Bone marrow (tissue), 2 donors: ENCODE results near the gene TFAP2C.
"Not testable (repeated sequence)": the region's sequence is repeated elsewhere in the genome, so short reads cannot be mapped to it uniquely, and the experiment has no call there.

Source experiments
- DNase-seq, 2 donors: peaks; one replicate each; lab custom pipeline; 2025; lab: John Stamatoyannopoulos, UW

Gene TFAP2C

DNA sequence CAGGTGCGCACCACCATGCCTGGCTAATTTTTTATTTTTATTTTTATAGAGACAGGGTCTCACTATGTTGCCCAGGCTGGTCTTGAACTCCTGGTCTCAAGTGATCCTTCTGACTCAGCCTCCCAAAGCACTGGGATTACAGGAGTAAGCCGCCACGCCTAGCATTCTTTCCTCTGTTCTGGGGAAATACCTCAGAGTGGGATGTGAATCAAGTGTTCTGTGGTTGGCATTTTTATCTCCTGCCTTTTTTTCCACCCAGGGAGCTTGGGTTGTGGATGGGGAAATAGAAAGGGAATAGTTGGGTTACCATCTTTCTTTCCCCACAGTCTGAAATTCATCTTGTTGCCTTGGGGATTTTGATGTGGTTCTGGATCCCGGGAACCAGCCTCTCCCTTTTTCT is 24.1 kb downstream of the TFAP2C start:
- DNase-seq = no peak

DNA sequence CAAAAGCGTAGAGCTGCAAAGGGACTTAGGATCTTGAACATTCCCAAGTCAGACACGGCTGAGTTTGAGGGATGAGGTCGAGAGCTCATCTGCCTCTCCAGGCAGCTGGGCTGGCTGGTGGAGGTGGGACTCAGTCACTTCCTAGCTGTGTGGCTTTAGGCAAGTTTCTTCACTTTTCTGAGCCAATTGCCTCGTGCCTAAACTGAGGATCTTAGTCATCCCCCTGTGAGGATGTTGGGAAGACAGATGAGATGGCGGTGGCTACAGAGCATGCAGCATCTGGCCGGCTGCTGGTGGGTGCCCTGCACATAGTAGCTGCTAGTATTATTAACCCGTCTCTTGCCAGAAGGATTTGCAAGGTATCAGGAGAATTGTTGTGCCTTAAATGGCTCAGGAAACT is 27.5 kb downstream of the TFAP2C start:
- DNase-seq = no peak

DNA sequence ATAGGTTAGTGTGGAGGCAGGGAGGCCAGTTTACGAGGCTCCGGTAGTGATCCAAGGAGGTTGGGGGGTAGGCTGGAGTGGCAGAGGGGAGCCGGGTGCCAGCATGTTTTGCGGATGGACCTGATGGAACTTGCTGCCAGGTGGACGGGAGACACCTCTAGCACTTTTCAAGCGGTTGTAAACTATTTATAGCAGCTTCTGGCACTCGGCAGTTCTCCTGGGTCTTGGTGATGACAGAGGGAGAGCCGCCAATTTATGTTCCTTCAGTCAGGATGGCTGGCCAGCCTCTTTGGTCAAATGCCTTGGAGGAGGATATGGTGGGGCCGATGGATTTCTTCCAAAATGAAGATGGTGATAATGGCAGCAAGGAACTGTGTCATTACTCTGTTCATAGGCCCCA is 28.8 kb downstream of the TFAP2C start:
- no peak for DNase-seq

DNA sequence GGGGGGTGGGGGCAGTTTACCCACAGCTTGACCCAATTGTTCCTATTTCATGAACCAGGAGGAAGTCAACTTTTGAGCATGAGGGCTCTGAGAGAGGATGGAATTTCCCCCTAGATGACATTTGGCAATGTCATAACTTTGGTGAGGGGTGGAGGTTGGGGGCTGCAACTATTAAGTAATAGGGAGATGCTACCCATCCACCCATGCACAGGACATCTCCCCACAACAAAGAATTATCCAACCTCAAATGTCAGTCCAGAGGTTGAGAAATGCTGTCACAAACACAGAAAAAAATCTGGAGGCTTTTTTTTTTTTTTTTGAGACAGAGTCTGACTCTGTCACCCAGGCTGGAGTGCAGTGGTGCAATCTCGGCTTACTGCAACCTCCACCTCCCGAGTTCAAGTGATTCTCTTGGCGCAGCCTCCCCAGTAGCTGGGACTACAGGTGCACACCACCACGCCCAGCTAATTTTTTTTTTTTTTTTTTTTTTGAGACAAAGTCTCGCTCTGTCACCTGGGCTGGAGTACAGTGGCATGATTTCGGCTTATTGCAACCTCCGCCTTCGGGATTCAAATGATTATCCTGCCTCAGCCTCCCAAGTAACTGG is 29.3 kb downstream of the TFAP2C start:
- DNase-seq = not testable (repeated sequence)

DNA sequence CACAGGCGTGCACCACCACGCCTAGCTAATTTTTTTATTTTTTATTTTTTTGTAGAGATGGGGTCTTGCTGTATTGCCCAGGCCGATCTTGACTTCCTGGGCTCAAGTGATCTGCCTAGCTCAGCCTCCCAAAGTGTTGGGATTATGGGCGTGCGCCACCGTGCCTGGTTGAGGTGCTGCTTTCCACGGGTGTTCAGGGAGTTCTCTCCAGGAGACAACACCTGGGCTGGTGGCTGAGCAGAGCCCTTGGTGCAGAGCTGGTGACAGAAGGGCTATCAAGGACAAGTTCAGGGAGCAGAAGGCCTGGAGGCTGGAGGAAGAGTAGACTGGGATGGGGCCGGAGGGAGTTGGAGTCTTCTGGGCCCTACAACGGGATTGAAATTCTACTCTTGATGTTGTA is 34.6 kb downstream of the TFAP2C start:
- DNase-seq = no peak

DNA sequence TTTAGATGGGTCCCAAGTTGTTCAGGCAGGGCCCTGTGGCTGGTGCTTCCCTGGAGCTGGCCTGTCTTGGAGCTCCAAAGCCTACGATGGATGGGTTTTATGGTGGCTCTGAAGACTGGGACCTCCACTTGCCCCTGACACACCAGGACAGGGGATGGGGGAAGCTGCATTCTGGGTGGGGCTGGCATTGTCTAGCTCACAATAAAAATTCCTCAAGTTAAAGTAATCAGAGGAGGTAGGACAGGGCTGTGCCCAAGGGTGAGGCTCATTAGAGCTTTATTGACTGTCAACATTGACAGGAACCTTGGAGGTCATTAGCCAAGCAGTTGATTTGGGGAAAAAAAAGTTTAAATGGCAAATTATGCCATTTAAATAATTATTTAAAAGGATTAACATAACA is 35.7 kb downstream of the TFAP2C start:
- DNase-seq = no peak

DNA sequence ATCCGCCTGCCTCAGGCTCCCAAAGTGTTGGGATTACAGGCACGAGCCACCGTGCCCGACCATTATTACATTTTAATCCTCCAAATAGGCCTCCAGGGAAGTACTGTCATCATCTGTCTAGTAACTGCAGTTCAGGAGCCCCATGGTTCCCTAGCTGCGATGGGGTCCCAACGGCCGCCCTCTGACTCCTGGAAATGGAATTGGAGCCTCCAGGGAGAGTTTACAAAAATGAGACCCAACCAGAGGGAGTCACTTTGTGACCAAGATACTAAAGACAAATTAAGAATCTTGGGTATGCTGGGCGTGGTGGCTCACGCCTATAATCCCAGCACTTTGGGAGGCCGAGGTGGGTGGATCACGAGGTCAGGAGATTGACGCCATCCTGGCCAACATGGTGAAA is 36.7 kb downstream of the TFAP2C start:
- no peak for DNase-seq

DNA sequence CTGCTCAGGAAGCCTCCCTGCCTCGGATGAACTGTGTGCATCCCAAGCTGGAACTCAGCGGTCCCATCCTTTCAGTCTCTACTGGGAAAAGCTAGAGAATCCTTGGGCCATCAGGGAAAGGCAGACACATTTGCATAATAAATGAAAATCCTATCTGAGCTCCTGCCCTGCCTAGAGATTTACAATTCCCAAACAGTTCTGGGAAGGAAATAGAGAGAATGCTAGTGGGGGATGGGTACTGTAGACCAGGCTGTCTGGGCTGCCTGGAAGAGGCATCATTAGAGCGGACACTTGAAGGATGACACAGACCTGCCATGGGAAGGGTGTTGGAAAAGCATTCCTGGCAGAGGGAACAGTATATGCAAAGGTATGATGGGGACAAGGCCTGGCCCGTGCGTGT is 44.3 kb downstream of the TFAP2C start:
- no peak for DNase-seq

DNA sequence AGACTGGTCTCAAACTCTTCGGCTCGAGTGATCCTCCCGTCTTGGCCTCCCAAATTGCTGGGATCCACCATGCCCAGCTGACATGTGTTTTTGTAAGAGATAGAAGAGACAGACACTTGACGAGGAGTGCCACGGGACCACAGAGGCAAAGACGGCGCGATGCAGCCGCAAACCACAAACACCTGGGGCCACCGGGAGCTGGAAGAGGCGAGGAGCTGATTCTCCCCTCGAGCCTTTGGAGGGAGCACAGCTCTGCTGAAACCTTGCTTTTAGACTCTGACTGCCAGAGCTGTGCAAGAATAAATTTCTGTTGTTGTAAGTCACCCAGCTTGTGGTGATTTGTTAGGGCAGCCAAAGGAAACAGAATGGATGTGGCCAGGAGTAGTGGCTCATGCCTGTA is 46.9 kb downstream of the TFAP2C start:
- no peak for DNase-seq

DNA sequence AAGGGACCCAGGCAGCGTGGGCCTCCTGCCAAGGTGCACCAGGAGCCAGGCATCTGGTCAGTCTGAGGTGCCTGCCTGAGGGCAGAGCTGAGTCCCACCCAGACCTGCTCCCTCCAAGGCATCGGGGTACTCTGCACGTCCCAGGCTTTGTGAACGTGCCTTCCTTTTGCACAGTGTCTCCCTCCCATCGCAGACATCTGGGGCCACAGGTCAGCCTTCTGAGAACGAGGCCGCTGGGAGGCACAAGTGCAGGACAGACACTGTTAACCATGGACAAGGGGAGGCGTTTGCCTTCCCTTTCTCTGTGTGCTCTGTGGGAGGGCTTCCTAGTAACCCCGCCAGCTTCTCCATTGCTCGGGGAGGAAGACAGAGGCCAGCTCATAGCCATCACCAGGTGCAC is 47.6 kb downstream of the TFAP2C start:
- DNase-seq = no peak

DNA sequence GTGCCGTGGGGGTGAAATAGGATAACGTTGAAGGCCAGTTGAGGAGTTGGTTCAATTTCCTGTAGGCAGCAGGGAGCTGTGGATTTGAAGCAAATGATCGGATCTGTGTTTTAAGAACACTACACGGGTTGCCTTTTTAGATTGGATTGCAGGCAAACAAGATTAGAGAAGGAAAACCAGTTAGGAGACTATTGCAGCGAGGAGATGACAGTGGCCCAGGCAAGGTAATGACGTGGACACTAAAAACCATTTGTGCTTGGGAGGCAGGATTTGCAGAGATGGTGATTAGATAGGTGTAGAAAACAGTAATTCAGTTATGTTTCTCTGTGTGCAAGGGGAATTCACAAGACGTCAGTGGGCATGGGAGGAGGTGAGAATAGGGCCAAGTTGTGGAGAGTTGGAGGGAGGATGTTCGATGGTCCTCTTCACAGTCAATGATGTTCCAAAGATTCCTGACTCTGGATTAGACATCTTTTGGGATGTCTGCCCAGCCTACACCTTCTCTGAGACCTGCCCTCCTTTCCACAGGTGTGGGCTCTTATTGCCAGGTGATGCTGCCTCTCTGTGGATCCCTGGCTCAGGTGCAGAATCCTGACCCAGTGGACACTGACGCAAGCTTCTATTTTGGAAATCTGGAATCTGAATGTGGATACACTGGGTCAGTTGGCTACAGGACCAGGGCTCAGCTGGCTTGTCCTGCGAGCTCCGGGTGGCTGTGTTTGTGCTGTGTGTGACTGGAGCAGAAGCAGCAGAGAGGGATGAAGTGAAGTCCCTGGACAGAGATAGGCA is 54.2 kb downstream of the TFAP2C start:
- no peak for DNase-seq

DNA sequence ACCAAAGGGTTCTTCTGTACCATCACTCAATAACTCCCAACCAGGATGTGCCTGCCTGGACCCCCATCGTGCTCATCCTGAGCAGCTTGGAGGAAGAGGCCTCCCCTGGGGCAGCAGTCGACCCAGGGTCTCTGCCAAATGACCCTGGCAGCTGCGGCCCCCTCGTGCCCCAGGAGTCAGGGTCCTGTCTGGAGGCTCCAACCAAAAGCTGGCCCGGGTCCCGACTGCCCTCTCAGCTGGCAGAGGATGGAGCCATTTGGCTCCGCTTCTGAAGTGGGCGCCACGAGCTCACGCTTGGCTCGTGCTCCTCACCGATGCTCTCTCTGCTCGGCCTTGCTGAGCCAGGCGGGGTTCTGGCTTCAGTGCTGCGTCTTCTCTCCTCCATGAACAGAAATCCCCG is 56.8 kb downstream of the TFAP2C start:
- no peak for DNase-seq

DNA sequence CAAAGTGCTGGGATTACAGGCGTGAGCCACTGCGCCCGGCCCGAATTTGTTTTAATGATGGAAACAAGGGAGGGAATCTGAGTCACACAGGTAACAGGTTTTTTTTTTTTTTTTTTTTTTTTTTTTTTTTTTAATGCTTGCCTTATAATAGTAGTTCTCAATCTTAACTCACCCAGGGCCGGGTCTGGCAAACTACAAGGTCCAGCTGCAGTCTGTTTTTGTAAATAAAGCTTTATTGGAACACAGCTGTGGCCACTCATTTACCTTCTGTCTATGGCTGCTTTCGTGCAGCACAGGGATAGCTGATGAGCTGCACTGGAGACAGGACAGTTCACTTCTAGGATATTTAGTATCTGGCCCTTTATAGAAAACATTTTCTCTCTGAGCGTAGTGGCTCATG is 58.0 kb downstream of the TFAP2C start:
- no peak for DNase-seq

DNA sequence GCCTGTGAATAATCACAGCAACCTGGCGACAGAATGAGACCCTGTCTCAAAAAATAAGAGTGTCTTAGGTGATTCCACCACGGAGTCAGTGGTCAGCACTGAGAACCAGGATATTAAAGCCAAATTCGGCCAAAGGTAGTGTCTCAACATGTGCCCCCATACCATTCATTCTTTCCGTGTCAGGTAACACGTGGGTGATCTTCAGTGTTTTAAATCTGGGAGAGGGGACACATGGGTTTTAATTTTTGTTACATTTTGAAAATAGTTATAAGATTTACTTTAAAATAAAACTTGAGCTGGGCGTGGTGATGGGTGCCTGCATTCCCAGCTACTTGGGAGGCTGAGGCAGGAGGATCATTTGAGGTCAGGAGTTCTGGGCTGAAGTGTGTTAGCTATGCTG is 59.0 kb downstream of the TFAP2C start:
- DNase-seq = no peak
